NT2/D1 (cell line): ENCODE results near the gene TMPRSS2.

ENCODE experiments used
- YY1 ChIP-seq: IDR thresholded peaks from 2 replicates; pipeline ENCODE4 v1.6.1; 2011; ENCODE audit not compliant: insufficient read length, insufficient read depth
- ZNF274 ChIP-seq: IDR thresholded peaks from 2 replicates; pipeline ENCODE4 v1.6.1; 2011; ENCODE audit warnings: mild to moderate bottlenecking, low read depth, low read length

GRCh38 chr21:41431788-41432548 lies 76.0 kb downstream of the TMPRSS2 start:
- no peak for TF ChIP-seq ZNF274
- no peak for TF ChIP-seq YY1
